ENCODE results near the gene FNDC3A. TPM values are rescaled to one million over a fixed set of nuclear protein-coding genes. Genes with fewer than 3 reads are reported as not detected.

Gene FNDC3A
- total and polyA plus RNA-seq, 9 of the 15 experiments (the other 6 are each of a cell fraction or from before 2014, with no cell fraction given), result 4.1 to 22.0 (median 13.5) TPM

DNA sequence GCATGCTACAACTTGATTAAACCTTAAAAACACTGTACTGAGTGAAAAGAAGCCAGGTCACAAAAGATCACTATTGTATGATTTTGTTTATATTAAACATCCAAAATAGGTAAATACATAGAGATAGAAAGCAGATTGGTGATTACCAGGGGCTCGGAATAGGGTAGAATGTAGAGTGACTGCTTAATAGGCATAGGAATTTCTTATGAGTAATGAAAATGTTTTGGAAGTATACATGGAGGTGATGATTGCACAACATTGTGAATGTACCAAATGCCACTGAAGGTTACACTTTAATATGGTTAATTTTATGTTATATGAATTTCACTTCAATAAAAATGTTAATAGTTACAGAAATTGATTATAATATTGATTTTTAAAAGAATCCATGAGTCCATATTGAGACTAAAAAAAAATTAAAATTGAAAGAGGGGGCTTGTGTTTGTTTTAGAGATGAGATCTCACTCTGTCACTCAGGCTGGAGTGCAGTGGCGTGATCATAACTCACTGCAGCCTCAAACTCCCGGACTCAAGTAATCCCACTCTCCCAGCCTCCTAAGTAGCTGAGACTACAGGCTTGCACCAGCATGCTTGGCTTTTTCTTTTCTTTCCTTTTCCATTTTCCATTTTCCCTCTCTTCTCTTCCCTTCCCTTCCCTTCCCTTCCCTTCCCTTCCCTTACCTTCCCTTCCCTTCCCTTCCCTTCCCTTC, 85.1 kb downstream of the FNDC3A start (continued):
- peak; percentile 23 for TF ChIP-seq PRDM10 (IDR thresholded peaks at IDR 0.05; ENCODE audit: partially characterized antibody)
- no peak for TF ChIP-seq RBM34 (IDR thresholded peaks at IDR 0.05; ENCODE audit: borderline replicate concordance, insufficient read depth, low read length)
- no peak for TF ChIP-seq ZNF79 (CRISPR knock-in tag; IDR thresholded peaks at IDR 0.05; ENCODE audit: low read depth)
- no peak for TF ChIP-seq KLF13 (tag; IDR thresholded peaks at IDR 0.05; ENCODE audit: borderline replicate concordance, low read depth)
- TF ChIP-seq PCBP2 (IDR thresholded peaks at IDR 0.05; ENCODE audit: low read depth, low read length, poor library complexity, severe bottlenecking), result peak; percentile 70
- TF ChIP-seq MAFK (IDR thresholded peaks at IDR 0.05; ENCODE audit: low read length), result peak; percentile 10; the same call in 1 of the 2 replicates
- TF ChIP-seq ZNF277 (CRISPR knock-in tag; IDR thresholded peaks at IDR 0.05; ENCODE audit: borderline replicate concordance), result no peak
- TF ChIP-seq PCBP1 (IDR thresholded peaks at IDR 0.05; ENCODE audit: low read depth, low read length, poor library complexity, severe bottlenecking), result peak; percentile 88
- TF ChIP-seq MIER1 (IDR thresholded peaks at IDR 0.05; ENCODE audit: low read depth), result no peak
- no peak for TF ChIP-seq ETV5 (CRISPR knock-in tag; IDR thresholded peaks at IDR 0.05; ENCODE audit: low read depth)
- TF ChIP-seq TAF15 (IDR thresholded peaks at IDR 0.05; ENCODE audit: low read depth, low read length), result no peak
- peak; percentile 47 for TF ChIP-seq MEIS2 (IDR thresholded peaks at IDR 0.05; ENCODE audit: partially characterized antibody)
- TF ChIP-seq POLR2G (IDR thresholded peaks at IDR 0.05; ENCODE audit: low read depth, low read length), result no peak
- no peak for TF ChIP-seq ZBTB1 (CRISPR knock-in tag; IDR thresholded peaks at IDR 0.05; ENCODE audit: borderline replicate concordance, low read depth)
- no peak for TF ChIP-seq RNF219 (CRISPR knock-in tag; IDR thresholded peaks at IDR 0.05)
- TF ChIP-seq XRCC5 (IDR thresholded peaks at IDR 0.05; ENCODE audit: low read depth, low read length), result no peak
- TF ChIP-seq TCF7L2 (IDR thresholded peaks at IDR 0.05; ENCODE audit: low read depth, low read length), result no peak
